GM12875 (cell line): ENCODE measurements around the gene HSPG2.

Experiments
- H3K4me3 ChIP-seq: one replicate; pipeline ENCODE4 v1.5.1; 2011; ENCODE audit warnings: low read depth, low read length, control low read depth
- CTCF ChIP-seq: IDR thresholded peaks from 2 replicates; pipeline ENCODE4 v1.5.1; 2011; ENCODE audit warnings: low read depth, mild to moderate bottlenecking, control low read depth, inconsistent platforms, low read length, moderate library complexity, borderline replicate concordance; ENCODE audit not compliant: insufficient read depth

Gene HSPG2

GRCh38 chr1:21851430-21852250 lies 85.5 kb downstream of the HSPG2 start:
- H3K4me3 ChIP-seq, result no peak overlapping the region
- TF ChIP-seq CTCF, result no peak

- H3K4me3 ChIP-seq, result no peak overlapping the region
- TF ChIP-seq CTCF, result no peak
Measured at GRCh38 chr1:21849909-21850576, 87.1 kb downstream of the HSPG2 start.

GRCh38 chr1:21848524-21849174 lies 88.5 kb downstream of the HSPG2 start:
- H3K4me3 ChIP-seq, result no peak overlapping the region
- TF ChIP-seq CTCF, result no peak

- TF ChIP-seq CTCF, result no peak
Measured at GRCh38 chr1:21847223-21848205, 89.6 kb downstream of the HSPG2 start.

GRCh38 chr1:21845646-21846641 lies 91.2 kb downstream of the HSPG2 start:
- no peak overlapping the region for H3K4me3 ChIP-seq
- no peak for TF ChIP-seq CTCF

More at GRCh38 chr1:21847223-21848205, 89.6 kb downstream of the HSPG2 start:
- no peak overlapping the region for H3K4me3 ChIP-seq
